Right lobe of liver (tissue), 6 donors: ENCODE data around the gene DTX3. TPM values are rescaled to one million over a fixed set of nuclear protein-coding genes. Genes with fewer than 3 reads are reported as not detected.
"Not testable (repeated sequence)": the region's sequence is repeated elsewhere in the genome, so short reads cannot be mapped to it uniquely, and the experiment has no call there.

ENCODE experiments used
- ATAC-seq, 4 donors: fragments of 200-7000 bp; cut with Tn5 transposase; one replicate each; pipeline ENCODE4 v1.9.1; 2020; ENCODE audit warnings: mild to moderate bottlenecking in 4 of 4, moderate library complexity in 4 of 4
- DNase-seq, 3 donors: peaks; one replicate each; pipeline ENCODE4 v3.0.0-alpha.2; 2020
- H3K27ac ChIP-seq, 3 donors: fragments of 200-600 bp; one replicate each; pipeline ENCODE4 v1.8.0; 2022
- H3K27me3 ChIP-seq, 2 donors: fragments of 200-600 bp; one replicate each; pipeline ENCODE4 v1.8.0; 2022
- H3K36me3 ChIP-seq, 4 donors: fragments of 200-600 bp; sonication (generic) in 1 of 4; one replicate each; pipeline versions ENCODE4 v1.5.1 to v1.8.0; 2017 to 2022; ENCODE audit warnings: control low read depth in 1 of 4
- H3K4me1 ChIP-seq, 4 donors: fragments of 200-600 bp; sonication (generic) in 1 of 4; one replicate each; pipeline versions ENCODE4 v1.5.1 to v1.8.0; 2017 to 2022; ENCODE audit warnings: control low read depth in 1 of 4
- H3K4me3 ChIP-seq, 3 donors: fragments of 200-600 bp; one replicate each; pipeline ENCODE4 v1.8.0; 2022
- H3K9me3 ChIP-seq, 4 donors: fragments of 200-600 bp; sonication (generic) in 1 of 4; one replicate each; pipeline versions ENCODE4 v1.5.1 to v1.8.0; 2017 to 2022; ENCODE audit warnings: control low read depth in 1 of 4
- POLR2A ChIP-seq: fragments of 450-650 bp; IDR thresholded peaks from one replicate; pipeline ENCODE4 v1.6.1; 2017; ENCODE audit warnings: antibody characterized with exemption, mild to moderate bottlenecking
- WGBS: methylation state at CpG from one replicate; pipeline ENCODE4 v1.1.6; 2018; ENCODE audit warnings: low coverage, low lambda C conversion rate; ENCODE audit not compliant: insufficient coverage; ENCODE audit errors: missing lambda C conversion rate; 5-methylcytosine and 5-hydroxymethylcytosine counted together
- intact Hi-C, 2 donors: fragments of 100-400 bp; cut with DNase I; formaldehyde crosslinking; loops; one replicate each; pipeline versions ENCODE4 v1.11.2 to v1.14.1; 2022
- total RNA-seq, 6 experiments: library from RNA; depleted of rRNA in 2 of 6; stranded (reverse); fragments of >200 nt in 2 of 6; fragmentation: NEBNext Ultra II Directional in 3 of 6; extraction: Animal tissue kit (Norgen Biotek cat#: 25700) in 3 of 6; gene quantifications; one replicate each; pipeline versions ENCODE4 v1.1.0 to v1.2.4, GENCODE V29; 2016 to 2023
- TF ChIP-seq, protein P1 (sequence below), 4 donors: fragments of 200-600 bp in 3 of 4; fragments of 450-650 bp in 1 of 4; IDR thresholded peaks; one replicate each; pipeline versions ENCODE4 v1.5.1 to v1.8.0; 2016 to 2022; ENCODE audit warnings: antibody characterized with exemption in 4 of 4, mild to moderate bottlenecking in 2 of 4
- donor health status: DM: no; HTN: yes; CAD: no.
- donor health status: DM: no; HTN: no; CAD: no.
- donor health status: DM: no; HTN: no; CAD: no.
- donor health status: DM: no; HTN: yes; CAD: no.
- donor health status: DM: no; HTN: yes; CAD: no.

The DTX3 gene
- total RNA-seq, 6 experiments from 2014 or later = 0.86 to 2.7 (median 1.9) TPM

DNA sequence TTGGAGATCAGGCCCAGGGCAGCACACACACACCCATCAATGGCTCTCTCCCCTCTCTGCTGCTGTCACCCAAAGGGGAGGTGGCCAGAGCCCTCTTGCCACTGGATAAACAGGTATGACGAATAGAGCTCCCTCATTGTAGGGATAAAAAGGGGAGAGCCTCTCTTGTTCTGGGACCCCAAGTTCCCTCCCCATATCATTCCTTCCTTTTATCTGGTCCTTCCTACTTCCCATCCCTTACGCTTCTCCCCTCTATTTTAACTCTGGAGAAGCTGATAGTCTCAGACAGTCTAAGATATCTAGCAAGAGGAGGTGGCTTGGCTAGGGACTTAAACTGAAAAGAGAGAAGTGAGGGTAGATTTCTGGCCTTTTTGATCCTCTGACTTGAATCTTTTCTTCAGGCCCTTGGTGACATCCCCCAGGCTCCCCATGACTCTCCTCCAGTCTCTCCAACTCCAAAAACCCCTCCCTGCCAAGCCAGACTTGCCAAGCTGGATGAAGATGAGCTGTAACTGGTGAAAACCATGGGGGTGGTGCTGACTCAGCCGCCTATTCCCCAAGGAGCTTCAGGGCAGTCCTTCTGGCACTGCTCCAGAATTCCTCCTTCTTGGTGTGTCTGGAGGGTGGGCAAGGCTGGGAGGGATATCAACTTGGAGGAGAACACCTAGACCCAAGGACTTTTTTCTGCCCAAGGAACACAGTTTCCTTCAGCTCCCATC lies 11.9 kb downstream of the DTX3 start:
- no peak for ATAC-seq
- Histone ChIP-seq H3K36me3 (no peaks in the 10 kb centered on the region), H3K4me1 (peaks cover 0 to 8% (median 4%) of the 10 kb centered on the region in 4 donors), H3K9me3 (no peaks in the 10 kb centered on the region), H3K4me3 (no peak overlapping the region), H3K27me3 (peaks cover 0 to 24% of the 10 kb centered on the region in 2 donors), H3K27ac (no peak overlapping the region)
- TF ChIP-seq, protein P1, sequence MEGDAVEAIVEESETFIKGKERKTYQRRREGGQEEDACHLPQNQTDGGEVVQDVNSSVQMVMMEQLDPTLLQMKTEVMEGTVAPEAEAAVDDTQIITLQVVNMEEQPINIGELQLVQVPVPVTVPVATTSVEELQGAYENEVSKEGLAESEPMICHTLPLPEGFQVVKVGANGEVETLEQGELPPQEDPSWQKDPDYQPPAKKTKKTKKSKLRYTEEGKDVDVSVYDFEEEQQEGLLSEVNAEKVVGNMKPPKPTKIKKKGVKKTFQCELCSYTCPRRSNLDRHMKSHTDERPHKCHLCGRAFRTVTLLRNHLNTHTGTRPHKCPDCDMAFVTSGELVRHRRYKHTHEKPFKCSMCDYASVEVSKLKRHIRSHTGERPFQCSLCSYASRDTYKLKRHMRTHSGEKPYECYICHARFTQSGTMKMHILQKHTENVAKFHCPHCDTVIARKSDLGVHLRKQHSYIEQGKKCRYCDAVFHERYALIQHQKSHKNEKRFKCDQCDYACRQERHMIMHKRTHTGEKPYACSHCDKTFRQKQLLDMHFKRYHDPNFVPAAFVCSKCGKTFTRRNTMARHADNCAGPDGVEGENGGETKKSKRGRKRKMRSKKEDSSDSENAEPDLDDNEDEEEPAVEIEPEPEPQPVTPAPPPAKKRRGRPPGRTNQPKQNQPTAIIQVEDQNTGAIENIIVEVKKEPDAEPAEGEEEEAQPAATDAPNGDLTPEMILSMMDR (IDR thresholded peaks at IDR 0.05) = no peak
- TF ChIP-seq POLR2A = no peak
- no peak for DNase-seq
- WGBS = 20% methylated on average over 1 of the region's 3 CpGs
- intact Hi-C loops = no loop called here

DNA sequence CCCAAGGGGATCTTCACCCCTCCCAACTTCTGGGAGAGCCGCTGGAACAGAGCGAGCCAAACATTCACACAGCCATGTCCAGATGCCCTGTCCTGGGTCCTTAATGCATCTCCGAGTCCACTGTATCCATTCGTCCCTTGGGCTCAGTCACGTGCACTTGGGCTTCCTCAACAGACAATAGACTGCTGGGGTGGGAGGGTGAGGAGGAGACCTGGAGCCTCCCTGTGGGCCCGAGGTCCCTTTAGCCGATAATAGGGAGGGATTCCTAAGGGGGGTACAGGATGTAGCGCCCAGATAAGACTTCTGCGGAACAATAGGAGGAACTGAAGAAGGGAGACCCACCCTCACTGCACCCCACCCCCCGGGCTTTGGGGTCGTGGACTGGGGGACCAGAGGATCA lies 13.3 kb downstream of the DTX3 start:
- Histone ChIP-seq H3K36me3 (no peaks in the 10 kb centered on the region), H3K27me3 (peaks cover 0 to 33% of the 10 kb centered on the region in 2 donors), H3K27ac (no peak overlapping the region), H3K9me3 (no peaks in the 10 kb centered on the region), H3K4me1 (peaks cover 0 to 13% (median 6%) of the 10 kb centered on the region in 4 donors), H3K4me3 (no peak overlapping the region)
- ATAC-seq (no peak), DNase-seq (no peak)
- TF ChIP-seq, protein P1 (IDR thresholded peaks at IDR 0.05) = no peak
- no peak for TF ChIP-seq POLR2A
- intact Hi-C loops = no loop called here
- 41% methylated on average over 10 of the region's 11 CpGs for WGBS

DNA sequence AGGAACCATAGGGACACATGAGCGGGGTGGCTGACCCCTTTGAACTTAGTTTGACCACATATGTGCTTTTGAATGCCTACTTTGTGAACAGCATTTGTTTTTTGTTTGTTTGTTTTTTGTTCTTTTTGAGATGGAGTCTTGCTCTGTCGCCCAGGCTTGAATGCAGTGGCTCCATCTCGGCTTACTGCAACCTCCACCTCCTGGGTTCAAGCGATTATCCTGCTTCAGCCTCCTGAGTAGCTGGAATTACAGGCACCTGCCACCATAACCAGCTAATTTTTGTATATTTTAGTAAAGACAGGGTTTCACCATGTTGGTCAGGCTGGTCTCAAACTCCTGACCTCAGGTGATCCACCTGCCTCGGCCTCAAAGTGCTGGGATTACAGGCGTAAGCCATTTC lies 13.8 kb downstream of the DTX3 start:
- peaks cover 0 to 33% of the 10 kb centered on the region in 2 donors for H3K27me3 ChIP-seq
- 83% methylated on average over 6 of the region's 6 CpGs for WGBS
- intact Hi-C loops, H3K36me3 ChIP-seq, H3K4me3 ChIP-seq, DNase-seq, H3K9me3 ChIP-seq, ATAC-seq, H3K27ac ChIP-seq: not testable (repeated sequence)
- peaks cover 0 to 13% (median 6%) of the 10 kb centered on the region in 4 donors for H3K4me1 ChIP-seq

DNA sequence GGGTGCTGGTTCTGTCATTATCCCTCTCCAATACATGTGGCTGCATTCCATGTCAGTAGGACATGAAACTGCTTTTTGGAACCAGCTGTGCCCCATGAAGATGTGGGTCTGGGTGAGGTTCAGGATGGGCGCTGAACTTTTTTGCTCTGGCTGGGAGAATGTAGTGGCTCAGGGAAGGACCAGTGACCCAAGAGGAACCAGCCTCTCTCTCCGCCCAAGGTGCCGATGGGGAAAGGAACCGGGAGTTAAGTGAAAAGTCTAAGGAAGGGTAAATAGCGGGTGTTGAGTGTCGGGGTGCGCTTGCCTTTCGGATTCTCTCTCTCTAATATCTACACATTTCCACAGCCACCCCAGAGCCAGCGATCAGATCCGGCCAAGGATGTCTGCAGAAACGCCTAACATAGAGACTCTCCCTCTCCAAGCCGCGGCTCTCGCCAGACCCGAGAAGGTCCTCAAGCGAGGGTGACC lies 14.4 kb downstream of the DTX3 start:
- Histone ChIP-seq H3K4me1 (peaks cover 0 to 13% (median 6%) of the 10 kb centered on the region in 4 donors), H3K9me3 (no peaks in the 10 kb centered on the region), H3K4me3 (no peak overlapping the region), H3K27ac (no peak overlapping the region), H3K36me3 (no peaks in the 10 kb centered on the region), H3K27me3 (peaks cover 0 to 33% of the 10 kb centered on the region in 2 donors)
- ATAC-seq = no peak
- DNase-seq = no peak
- no peak for TF ChIP-seq POLR2A
- intact Hi-C loops = no loop called here
- WGBS = 62% methylated on average over 5 of the region's 16 CpGs

DNA sequence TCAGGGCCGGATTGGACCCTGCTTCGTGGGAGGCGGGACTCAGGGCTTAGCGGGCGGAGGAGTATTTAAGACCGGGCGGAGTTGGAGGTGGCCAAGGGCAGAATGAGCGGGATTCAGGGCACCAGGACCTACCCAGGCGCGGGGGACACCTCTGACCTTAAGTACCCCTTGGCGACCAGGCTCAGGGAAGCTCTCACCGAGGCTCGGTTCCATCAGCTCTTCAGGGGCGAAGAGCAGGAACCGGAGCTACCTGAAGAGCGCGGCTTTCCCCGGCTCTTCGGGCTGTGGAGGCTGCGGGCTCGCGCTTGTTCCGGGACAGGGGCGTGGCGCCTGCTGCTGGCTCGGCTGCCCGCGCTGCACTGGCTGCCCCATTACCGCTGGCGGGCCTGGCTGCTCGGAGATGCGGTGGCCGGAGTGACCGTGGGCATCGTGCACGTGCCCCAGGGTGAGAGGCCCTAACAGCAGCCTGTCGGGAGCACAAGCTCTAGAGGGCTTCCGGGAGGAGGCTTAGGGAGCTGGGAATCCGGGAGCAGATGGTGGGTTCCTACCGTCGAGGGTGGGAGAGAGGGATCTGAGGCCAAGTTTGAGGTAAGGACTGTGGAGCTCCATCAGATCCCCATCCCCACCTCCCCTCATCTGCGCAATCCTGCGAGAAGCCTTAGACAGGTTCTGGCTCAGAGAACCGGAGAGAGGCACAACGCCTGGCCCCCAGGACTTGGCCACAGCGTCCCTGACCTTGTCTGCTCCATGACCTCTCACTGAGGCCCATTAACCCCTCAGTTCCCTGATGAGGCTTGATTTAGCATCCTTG lies 15.0 kb downstream of the DTX3 start:
- no peak overlapping the region for H3K4me3 ChIP-seq
- no peaks in the 10 kb centered on the region for H3K36me3 ChIP-seq
- ATAC-seq = peak; percentile 37 to 59 (median 42)
- peak in 1 of 3 donors; percentile 40 for DNase-seq
- peaks cover 0 to 33% of the 10 kb centered on the region in 2 donors for H3K27me3 ChIP-seq
- intact Hi-C loops = loop anchor here (5.0 kb wide), 1 partner anchor 37 kb away; no protein-coding TSS in a partner anchor
- no peaks in the 10 kb centered on the region for H3K9me3 ChIP-seq
- H3K27ac ChIP-seq = no peak overlapping the region
- TF ChIP-seq POLR2A = no peak
- TF ChIP-seq, protein P1 (IDR thresholded peaks at IDR 0.05) = no peak
- 18% methylated on average over 13 of the region's 46 CpGs for WGBS
- H3K4me1 ChIP-seq = peaks cover 0 to 13% (median 6%) of the 10 kb centered on the region in 4 donors
